HG03460 (cell line): ENCODE results near the gene CPA4.

Source experiments
- ATAC-seq: cut with Tn5 transposase; IDR thresholded peaks from one replicate; pipeline ENCODE4 v1.9.1; 2021; ENCODE audit not compliant: unreplicated experiment

Gene CPA4

GRCh38 chr7:130342701-130343380 is 49.9 kb downstream of the CPA4 start:
- no peak for ATAC-seq

GRCh38 chr7:130344271-130344866 is 51.4 kb downstream of the CPA4 start, which contains the start of gene CPA5:
TSS of gene CPA5 (plus strand) at chr7:130344816. CDS start at chr7:130346486, 1,670 bp downstream.
- no peak for ATAC-seq

- ATAC-seq: no peak
Observed at GRCh38 chr7:130345136-130345535, 52.2 kb downstream of the CPA4 start.

GRCh38 chr7:130345725-130346124 is 52.8 kb downstream of the CPA4 start:
- no peak for ATAC-seq

- ATAC-seq: no peak
Observed at GRCh38 chr7:130346177-130346905, 53.4 kb downstream of the CPA4 start.

- ATAC-seq: no peak
Observed at GRCh38 chr7:130346941-130347340, 54.0 kb downstream of the CPA4 start.

- ATAC-seq: no peak
Observed at GRCh38 chr7:130349911-130350782, 57.2 kb downstream of the CPA4 start.

- ATAC-seq: no peak
Observed at GRCh38 chr7:130350945-130351790, 58.2 kb downstream of the CPA4 start.

GRCh38 chr7:130351791-130352090 is 58.8 kb downstream of the CPA4 start:
- ATAC-seq: no peak

- ATAC-seq: no peak
Observed at GRCh38 chr7:130352194-130353074, 59.5 kb downstream of the CPA4 start.

GRCh38 chr7:130353196-130353595 is 60.2 kb downstream of the CPA4 start:
- no peak for ATAC-seq

- ATAC-seq: no peak
Observed at GRCh38 chr7:130356121-130356875, 63.3 kb downstream of the CPA4 start.

- no peak for ATAC-seq
Observed at GRCh38 chr7:130356876-130357611, 64.1 kb downstream of the CPA4 start.

- ATAC-seq: no peak
Observed at GRCh38 chr7:130358471-130358870, 65.5 kb downstream of the CPA4 start.

GRCh38 chr7:130359276-130359857 is 66.4 kb downstream of the CPA4 start:
- no peak for ATAC-seq

GRCh38 chr7:130360518-130360917 is 67.6 kb downstream of the CPA4 start:
- no peak for ATAC-seq

- no peak for ATAC-seq
Observed at GRCh38 chr7:130361681-130362080, 68.7 kb downstream of the CPA4 start.
